GM21390 (cell line): Measurements from ENCODE around the gene CPNE4.
A peak's percentile ranks its signal among the peaks of the same experiment; 100 is the strongest.

Source experiments
- ATAC-seq: cut with Tn5 transposase; IDR thresholded peaks from one replicate; pipeline ENCODE4 v1.9.1; 2021; ENCODE audit not compliant: unreplicated experiment

CPNE4 gene

GRCh38 chr3:131705558-131706051 is 329.2 kb downstream of the CPNE4 start:
- peak; percentile 75 for ATAC-seq

DNA sequence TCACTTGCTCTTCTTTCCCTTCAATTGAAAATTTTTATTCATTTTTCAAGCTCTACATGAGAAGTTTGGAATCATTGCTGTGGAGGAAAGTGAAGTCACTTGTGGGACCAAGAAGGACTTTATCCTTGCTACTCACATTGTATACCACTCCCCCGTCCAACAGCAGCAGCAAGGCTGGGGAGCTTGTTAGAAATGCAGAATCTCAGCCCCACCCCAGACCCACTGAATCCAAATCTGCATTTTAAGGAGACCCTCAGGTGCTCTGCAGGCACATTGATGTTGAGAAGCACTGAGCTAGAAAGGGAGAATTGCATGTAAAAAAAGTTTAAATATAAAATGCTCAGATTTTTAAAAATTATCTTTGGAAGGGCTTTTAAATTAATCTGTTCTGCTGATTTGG is 329.7 kb downstream of the CPNE4 start:
- no peak for ATAC-seq

DNA sequence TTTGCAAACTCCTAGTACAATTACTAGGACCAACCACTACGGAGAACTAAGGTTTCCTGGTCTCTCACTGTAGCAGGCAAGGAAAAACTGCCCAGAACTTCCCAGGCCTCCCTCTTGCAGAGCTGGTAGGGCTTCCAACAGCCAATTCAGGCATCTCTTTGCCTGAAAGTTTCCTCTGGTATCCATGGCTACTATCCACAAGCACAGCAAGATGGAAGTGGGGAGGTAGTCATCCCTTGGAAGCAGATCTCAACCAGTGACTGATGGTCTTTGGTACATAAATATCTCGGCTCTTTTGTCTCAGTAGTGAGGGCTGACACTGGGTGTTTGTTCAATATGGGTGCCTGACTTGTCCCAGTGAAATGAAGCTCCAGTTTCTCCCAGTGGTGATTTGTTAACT is 330.7 kb downstream of the CPNE4 start:
- no peak for ATAC-seq

DNA sequence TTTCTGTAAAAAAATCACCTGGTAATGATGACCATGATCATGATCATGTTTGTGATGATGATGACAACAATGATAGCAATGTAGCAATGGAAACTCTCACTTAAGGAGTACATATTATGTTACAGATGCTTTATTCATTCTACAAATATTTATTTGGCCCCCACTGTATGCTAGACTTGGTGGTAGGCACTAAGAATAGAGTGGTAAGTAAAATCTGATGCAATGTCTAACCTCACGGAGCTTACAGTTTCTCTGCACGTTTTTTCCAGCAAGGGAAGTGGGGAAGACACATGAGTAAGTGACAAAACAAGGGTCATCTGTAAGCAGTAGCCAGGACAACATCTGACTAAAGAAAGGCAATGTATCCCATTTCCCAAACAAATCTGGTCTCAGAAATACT is 332.7 kb downstream of the CPNE4 start:
- ATAC-seq, result no peak

DNA sequence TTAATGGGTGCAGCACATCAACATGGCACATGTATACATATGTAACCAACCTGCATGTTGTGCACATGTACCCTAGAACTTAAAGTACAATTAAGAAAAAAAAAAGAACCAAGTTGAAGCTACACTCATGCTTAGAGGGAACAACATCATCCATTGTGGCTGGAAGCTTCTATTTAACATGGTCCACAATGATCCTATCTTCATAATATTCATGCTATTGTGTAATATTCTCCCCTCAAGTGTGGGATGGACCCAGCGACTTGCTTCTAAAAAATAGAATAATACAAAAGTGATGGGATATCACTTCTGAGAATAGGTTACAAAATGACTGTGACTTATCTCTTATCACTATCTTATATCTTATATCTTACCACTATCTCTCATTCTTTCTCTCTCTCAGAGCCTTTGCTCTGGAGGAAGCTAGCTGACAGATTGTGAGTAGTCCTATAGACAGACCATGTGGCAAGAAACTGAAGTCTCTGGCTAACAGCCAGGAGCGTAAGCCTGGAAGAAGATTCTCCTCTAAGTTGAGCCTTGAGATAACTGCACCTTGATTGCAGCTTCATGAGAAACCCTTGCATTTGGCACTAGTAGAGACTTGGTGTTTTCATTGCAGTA is 333.6 kb downstream of the CPNE4 start:
- no peak for ATAC-seq

DNA sequence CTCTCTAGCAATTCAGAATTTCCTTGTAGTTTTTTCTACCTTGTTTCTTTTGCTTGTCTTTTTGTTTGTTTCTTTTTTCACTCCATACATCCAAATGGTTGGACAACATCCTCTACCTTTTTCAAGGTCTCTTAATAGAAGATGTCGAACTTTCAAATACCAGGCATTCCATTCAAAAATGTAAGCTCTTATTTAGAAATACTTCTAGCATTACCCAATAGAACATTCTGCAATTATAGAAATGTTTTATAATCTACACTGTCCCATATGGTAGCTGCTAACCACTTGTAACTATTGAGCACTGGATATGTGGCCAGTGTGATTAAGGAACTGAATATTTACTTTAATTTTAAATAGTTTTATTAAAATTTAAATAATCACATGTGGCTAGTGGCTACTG is 335.8 kb downstream of the CPNE4 start:
- ATAC-seq, result no peak

DNA sequence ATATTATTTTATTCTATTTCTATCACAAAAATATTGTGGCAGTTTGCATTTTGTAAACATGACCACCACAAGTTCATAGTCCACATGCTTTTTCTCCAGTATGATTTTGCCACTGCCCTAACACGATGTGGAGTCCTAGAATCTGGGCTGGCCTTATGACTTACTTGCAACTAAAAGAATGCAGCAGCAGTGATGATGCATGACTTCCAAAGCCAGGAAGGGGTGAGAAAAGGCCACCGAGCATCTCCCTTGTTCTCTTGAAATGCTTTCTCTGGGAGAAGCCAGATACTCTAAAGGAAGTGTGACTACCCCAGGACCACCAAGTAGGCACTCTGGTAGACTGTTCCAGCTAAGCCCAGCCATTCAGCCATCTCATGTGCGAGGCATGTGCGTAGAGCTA is 340.4 kb downstream of the CPNE4 start:
- no peak for ATAC-seq

GRCh38 chr3:131692356-131692755 is 342.5 kb downstream of the CPNE4 start:
- ATAC-seq, result no peak

DNA sequence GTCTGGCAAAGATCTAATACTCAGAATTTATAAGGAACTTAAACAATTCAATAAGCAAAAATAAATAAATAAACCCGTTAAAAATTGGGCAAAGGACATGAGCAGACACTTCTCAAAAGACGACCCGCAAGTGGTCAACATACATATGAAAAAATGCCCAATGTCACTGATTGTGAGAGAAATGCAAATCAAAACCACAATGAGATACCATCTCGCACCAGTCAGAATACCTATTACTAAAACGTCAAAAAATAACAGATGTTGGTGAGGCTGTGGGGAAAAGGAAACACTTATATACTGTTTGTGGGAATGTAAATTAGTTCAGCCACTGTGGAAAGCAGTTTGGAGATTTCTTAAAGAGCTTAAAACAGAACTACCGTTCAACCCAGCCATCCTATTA is 344.0 kb downstream of the CPNE4 start:
- no peak for ATAC-seq

DNA sequence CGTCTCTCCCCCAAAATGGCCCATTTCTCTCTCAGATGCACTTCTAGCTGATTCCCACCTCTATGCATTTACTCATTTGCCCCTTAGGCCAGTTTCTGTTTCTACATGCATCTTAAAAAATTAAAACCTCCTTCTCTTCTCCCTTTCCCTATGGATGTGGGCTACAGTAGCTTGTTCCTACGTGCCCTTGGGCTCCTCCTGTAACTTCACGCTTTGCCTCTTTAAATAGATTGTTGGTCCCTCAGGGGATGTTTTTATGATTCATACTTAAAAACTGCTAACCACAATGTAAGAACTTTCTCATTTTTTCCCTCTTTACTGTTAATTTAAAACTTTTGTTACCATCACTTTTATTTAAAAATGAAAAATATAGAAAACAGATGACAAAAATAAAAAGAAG is 346.4 kb downstream of the CPNE4 start:
- ATAC-seq, result no peak

DNA sequence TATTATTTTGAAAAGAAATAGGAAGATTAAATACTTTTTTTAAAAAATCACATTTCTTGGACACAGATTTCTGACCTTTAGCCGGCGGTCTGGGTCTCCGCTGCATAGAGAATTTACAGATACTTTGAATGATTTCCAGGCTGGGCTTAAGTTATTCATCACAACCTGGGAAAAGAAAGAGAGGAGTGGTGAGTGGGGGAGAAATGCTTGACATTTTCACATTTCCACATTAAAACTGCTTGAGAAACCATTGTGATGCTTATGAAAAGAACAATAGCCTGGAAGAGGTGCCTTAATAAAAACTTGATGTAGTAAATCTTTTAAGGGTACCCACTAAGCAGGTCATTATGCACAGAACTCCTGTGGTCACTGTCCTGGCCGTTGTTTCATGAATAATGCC is 365.2 kb downstream of the CPNE4 start:
- no peak for ATAC-seq

GRCh38 chr3:131658771-131659170 is 376.0 kb downstream of the CPNE4 start:
- ATAC-seq, result no peak

DNA sequence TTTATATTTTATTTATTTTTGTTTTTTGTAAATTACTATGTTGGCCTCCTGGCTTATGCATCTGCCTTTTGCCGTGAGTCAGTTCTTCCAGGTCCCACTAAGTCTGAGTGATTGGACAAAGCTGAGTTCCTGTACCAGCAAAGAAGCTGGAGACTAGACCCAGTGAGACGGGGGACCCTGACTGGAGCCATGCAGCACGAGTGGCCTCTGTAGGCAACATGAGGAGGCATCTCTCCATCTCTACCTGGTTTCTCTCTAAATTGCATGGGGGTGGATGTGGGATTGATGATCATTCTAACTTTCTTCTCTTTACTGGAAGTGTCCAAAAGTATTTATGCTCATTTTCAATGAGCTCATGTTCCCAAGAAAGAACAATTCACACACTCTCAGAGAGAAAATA is 376.7 kb downstream of the CPNE4 start:
- ATAC-seq, result no peak

- no peak for ATAC-seq
These were observed 379.6 kb downstream of the CPNE4 start for GRCh38 chr3:131655070-131655690.

DNA sequence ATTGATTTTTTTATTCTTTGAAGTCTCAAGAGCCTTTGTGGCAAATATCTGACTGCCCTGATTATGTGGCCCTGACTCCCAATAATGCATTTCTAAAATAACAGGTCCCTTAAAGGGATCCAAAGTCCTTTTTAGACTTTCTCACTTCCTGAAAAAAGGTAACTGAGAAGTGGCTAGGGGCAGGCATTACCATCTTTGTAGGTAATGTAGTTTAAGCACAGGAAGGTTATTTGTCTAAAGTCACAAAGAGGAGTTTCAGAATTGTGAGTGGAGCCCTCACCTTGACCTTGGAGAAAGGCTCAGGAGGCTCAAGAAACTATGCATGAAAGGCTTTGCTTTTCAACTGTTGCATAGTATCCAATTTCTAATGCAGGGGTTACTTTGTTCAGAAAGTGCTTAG is 389.2 kb downstream of the CPNE4 start:
- no peak for ATAC-seq

DNA sequence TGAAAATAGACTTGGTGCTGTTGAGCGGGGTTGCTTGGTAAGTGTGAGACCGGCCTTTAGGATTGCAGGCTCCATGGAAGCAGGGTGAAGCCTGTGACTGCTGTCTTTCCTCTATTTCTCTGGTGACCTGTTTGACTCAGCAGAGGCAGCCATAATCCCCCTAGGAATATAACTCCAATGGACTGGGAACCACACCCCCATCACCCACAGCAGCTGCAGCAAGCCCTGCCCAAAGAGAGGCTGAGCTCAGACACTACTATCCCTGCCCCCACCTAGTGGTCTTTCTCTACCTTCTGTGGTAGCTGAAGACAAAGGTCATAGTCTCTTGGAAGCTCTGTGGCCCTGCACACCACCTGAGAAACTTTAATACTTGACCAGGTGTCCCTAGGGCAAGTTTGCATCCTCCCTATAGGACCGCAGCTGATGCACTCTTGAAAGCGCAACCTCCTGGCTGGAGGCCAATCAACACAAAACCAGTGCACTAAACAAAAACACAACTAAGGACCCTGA is 398.5 kb downstream of the CPNE4 start:
- no peak for ATAC-seq

DNA sequence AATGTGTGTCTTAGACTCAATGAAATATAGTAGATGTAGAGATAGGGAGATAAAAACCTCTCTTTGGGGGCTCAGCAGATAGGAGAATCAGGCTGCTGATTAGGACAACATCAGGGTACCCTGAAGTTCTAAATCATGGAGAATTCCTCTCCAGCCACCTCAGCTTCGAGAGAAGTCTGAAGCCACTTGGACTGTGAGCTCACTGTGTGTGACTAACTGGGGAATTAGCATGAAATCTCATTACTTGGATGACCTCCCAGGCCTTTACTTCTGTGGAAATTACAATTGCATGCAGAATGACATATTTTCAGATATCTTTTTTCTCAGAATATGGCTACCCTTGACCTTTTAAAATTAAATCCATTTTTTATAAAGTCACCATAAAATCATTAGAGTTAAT is 404.0 kb downstream of the CPNE4 start:
- ATAC-seq, result no peak

- peak; percentile 94 for ATAC-seq
These were observed 404.7 kb downstream of the CPNE4 start for GRCh38 chr3:131630097-131630496.

DNA sequence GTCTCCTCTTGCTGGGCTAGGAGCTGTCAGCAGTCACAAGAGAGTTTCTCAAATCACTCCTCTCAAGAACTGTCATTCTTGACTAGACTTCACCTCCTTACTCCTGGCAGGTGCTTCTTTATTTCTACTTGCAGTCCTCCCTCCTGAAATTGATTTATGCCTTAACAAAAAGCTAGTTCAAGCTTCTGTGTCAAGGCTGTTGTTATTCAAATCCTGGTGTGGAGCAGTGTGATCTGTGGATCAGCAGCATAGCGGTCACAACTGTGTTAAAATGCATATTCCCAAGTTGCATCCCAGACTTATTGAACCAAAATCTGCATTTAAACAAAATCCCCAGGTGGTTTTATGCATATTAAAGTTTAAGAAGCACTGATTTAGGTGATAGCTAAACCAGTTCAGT is 411.4 kb downstream of the CPNE4 start:
- ATAC-seq, result no peak

GRCh38 chr3:131622726-131623125 is 412.1 kb downstream of the CPNE4 start:
- ATAC-seq, result no peak

GRCh38 chr3:131620977-131621376 is 413.8 kb downstream of the CPNE4 start:
- no peak for ATAC-seq

GRCh38 chr3:131619821-131620220 is 415.0 kb downstream of the CPNE4 start:
- no peak for ATAC-seq

GRCh38 chr3:131616719-131617118 is 418.1 kb downstream of the CPNE4 start:
- no peak for ATAC-seq
